ENCODE measurements around the gene COMMD3.

Gene COMMD3

GRCh38 chr10:22319980-22320558, 3.9 kb downstream of the COMMD3 start:
- no peak for DNase-seq (ENCODE audit: low spot score)

GRCh38 chr10:22320591-22321155, 4.5 kb downstream of the COMMD3 start, which contains the start of gene BMI1:
TSS of gene BMI1 (plus strand) at chr10:22321099. CDS start at chr10:22326450, 5,351 bp downstream.
- peak; percentile 87 for DNase-seq (ENCODE audit: low spot score)

GRCh38 chr10:22321156-22321923, 5.2 kb downstream of the COMMD3 start:
- DNase-seq (ENCODE audit: low spot score): peak; percentile 55

GRCh38 chr10:22321924-22322640, 5.9 kb downstream of the COMMD3 start:
- no peak for DNase-seq (ENCODE audit: low spot score)

- DNase-seq (ENCODE audit: low spot score): no peak
These were observed 6.5 kb downstream of the COMMD3 start for GRCh38 chr10:22322641-22323160.

- DNase-seq (ENCODE audit: low spot score): no peak
These were observed 7.5 kb downstream of the COMMD3 start for GRCh38 chr10:22323538-22324305.

- DNase-seq (ENCODE audit: low spot score): no peak
These were observed 8.2 kb downstream of the COMMD3 start for GRCh38 chr10:22324413-22324812.

GRCh38 chr10:22324893-22325271, 8.7 kb downstream of the COMMD3 start:
- no peak for DNase-seq (ENCODE audit: low spot score)

- DNase-seq (ENCODE audit: low spot score): peak; percentile 85
These were observed 9.3 kb downstream of the COMMD3 start for GRCh38 chr10:22325272-22326144.

- DNase-seq (ENCODE audit: low spot score): no peak
These were observed 10.0 kb downstream of the COMMD3 start for GRCh38 chr10:22326145-22326702.

GRCh38 chr10:22329150-22329549, 13.0 kb downstream of the COMMD3 start:
- no peak for DNase-seq (ENCODE audit: low spot score)

- no peak for DNase-seq (ENCODE audit: low spot score)
These were observed 16.0 kb downstream of the COMMD3 start for GRCh38 chr10:22332116-22332692.

GRCh38 chr10:22333167-22333974, 17.2 kb downstream of the COMMD3 start:
- DNase-seq (ENCODE audit: low spot score): no peak

- DNase-seq (ENCODE audit: low spot score): no peak
These were observed 17.7 kb downstream of the COMMD3 start for GRCh38 chr10:22333975-22334282.

- DNase-seq (ENCODE audit: low spot score): no peak
These were observed 18.4 kb downstream of the COMMD3 start for GRCh38 chr10:22334414-22335172.

- peak; percentile 66 for DNase-seq (ENCODE audit: low spot score)
These were observed 19.2 kb downstream of the COMMD3 start for GRCh38 chr10:22335173-22335933.

- no peak for DNase-seq (ENCODE audit: low spot score)
These were observed 22.2 kb downstream of the COMMD3 start for GRCh38 chr10:22338185-22338900.

Measured in AG08395 (cell line).